Loucy (cell line): ENCODE data around the gene ENO1.
"Not testable (repeated sequence)": the region's sequence is repeated elsewhere in the genome, so short reads cannot be mapped to it uniquely, and the experiment has no call there.

Experiments used
- H2AFZ ChIP-seq: fragments of 200-600 bp; sonication (generic); 2 replicates; pipeline ENCODE4 v1.6.0; 2016; ENCODE audit warnings: antibody characterized with exemption, mild to moderate bottlenecking, low read length, moderate library complexity
- H3F3A ChIP-seq: fragments of 200-600 bp; 2 replicates; pipeline ENCODE4 v1.6.0; 2016; ENCODE audit warnings: antibody characterized with exemption, low read depth, mild to moderate bottlenecking
- H3K27me3 ChIP-seq: fragments of 200-600 bp; sonication (generic); 2 replicates; pipeline ENCODE4 v1.6.1; 2014; ENCODE audit warnings: low read length, mild to moderate bottlenecking; ENCODE audit not compliant: insufficient read depth, poor library complexity, severe bottlenecking
- H3K36me3 ChIP-seq: fragments of 200-600 bp; sonication (generic); 2 replicates; pipeline ENCODE4 v1.6.1; 2016; ENCODE audit warnings: low read length; ENCODE audit not compliant: insufficient read depth
- H3K4me1 ChIP-seq: fragments of 200-600 bp; sonication (generic); 2 replicates; pipeline ENCODE4 v1.5.1; 2014; ENCODE audit warnings: low read length, mild to moderate bottlenecking; ENCODE audit not compliant: insufficient read depth, poor library complexity, severe bottlenecking
- H3K4me2 ChIP-seq: fragments of 200-600 bp; sonication (generic); 2 replicates; pipeline ENCODE4 v1.6.0; 2014; ENCODE audit warnings: antibody characterized with exemption, low read length, low read depth, mild to moderate bottlenecking; ENCODE audit not compliant: poor library complexity, severe bottlenecking
- H3K4me3 ChIP-seq: fragments of 200-600 bp; sonication (generic); 2 replicates; pipeline ENCODE4 v1.5.1; 2014; ENCODE audit warnings: low read length, mild to moderate bottlenecking, mixed read lengths; ENCODE audit not compliant: poor library complexity, severe bottlenecking
- H3K79me2 ChIP-seq: fragments of 200-600 bp; sonication (generic); 2 replicates; pipeline ENCODE4 v1.6.1; 2014; ENCODE audit warnings: low read length; ENCODE audit not compliant: insufficient read depth
- H3K9ac ChIP-seq: fragments of 200-600 bp; sonication (generic); 2 replicates; pipeline ENCODE4 v1.6.0; 2014; ENCODE audit warnings: mild to moderate bottlenecking, low read depth, low read length, moderate library complexity; ENCODE audit not compliant: poor library complexity, severe bottlenecking
- H3K9me2 ChIP-seq: fragments of 200-600 bp; sonication (generic); replicated peaks from 2 replicates; pipeline ENCODE4 v1.6.1; 2016; ENCODE audit warnings: low read depth, low read length, mixed read lengths
- H3K9me3 ChIP-seq: fragments of 200-600 bp; sonication (generic); 2 replicates; pipeline ENCODE4 v1.6.1; 2014; ENCODE audit warnings: mild to moderate bottlenecking, antibody characterized with exemption, low read length, low read depth; ENCODE audit not compliant: insufficient read depth
- H4K20me1 ChIP-seq: fragments of 200-600 bp; sonication (generic); 2 replicates; pipeline ENCODE4 v1.6.0; 2014; ENCODE audit warnings: antibody characterized with exemption, low read length, mild to moderate bottlenecking; ENCODE audit not compliant: insufficient read depth, poor library complexity, severe bottlenecking
- EZH2phosphoT487 ChIP-seq: fragments of 200-600 bp; IDR thresholded peaks from 2 replicates; pipeline ENCODE4 v1.6.1; 2018; ENCODE audit warnings: antibody characterized with exemption, mild to moderate bottlenecking, moderate library complexity, borderline replicate concordance
- TF ChIP-seq, protein P1 (sequence below): fragments of 200-600 bp; sonication (generic); conservative IDR thresholded peaks from 2 replicates; pipeline ENCODE4 v1.5.1; 2014; ENCODE audit warnings: mild to moderate bottlenecking, antibody characterized with exemption, low read length

The ENO1 gene

DNA sequence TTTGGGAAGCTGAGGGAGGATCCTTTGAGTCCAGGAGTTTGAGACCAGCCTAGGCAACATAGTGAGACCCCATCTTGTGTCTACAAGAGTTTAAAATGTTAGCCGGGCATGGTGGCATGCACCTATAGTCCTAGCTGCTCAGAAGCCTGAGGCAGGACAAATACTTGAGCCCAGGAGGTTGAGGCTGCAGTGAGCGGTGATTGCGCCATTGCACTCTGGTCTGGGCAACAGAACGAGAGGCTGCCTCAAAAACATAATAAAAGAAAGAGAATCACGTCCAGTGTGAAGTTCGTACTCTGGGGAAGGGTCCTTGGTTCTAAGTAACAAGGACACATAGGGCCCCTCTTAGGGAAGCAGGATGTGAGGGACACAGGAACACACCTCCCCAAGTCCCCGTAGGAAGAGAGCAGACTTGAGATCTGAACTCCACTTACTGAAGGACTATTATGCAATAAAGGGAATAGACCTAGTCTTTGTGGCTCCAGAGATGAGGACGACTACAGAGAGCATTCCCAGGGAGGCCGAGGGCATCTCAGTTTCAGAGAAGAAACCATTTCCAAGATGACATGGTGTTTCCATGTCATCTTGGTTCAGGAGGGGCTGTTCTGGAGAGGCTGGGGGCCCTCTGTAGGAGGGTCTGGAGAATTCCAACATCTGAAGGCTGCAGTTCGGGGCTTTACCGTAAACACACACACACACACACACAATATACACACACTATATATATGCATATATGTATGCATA lies 10.8 kb upstream of the ENO1 start:
- no peak for TF ChIP-seq EZH2phosphoT487
- TF ChIP-seq, protein P1, sequence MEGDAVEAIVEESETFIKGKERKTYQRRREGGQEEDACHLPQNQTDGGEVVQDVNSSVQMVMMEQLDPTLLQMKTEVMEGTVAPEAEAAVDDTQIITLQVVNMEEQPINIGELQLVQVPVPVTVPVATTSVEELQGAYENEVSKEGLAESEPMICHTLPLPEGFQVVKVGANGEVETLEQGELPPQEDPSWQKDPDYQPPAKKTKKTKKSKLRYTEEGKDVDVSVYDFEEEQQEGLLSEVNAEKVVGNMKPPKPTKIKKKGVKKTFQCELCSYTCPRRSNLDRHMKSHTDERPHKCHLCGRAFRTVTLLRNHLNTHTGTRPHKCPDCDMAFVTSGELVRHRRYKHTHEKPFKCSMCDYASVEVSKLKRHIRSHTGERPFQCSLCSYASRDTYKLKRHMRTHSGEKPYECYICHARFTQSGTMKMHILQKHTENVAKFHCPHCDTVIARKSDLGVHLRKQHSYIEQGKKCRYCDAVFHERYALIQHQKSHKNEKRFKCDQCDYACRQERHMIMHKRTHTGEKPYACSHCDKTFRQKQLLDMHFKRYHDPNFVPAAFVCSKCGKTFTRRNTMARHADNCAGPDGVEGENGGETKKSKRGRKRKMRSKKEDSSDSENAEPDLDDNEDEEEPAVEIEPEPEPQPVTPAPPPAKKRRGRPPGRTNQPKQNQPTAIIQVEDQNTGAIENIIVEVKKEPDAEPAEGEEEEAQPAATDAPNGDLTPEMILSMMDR, result no peak
- Histone ChIP-seq H4K20me1 (no peaks in the 10 kb centered on the region), H2AFZ (no peak overlapping the region), H3K9ac (no peak overlapping the region), H3K27me3 (no peaks in the 10 kb centered on the region), H3K4me3 (no peak overlapping the region), H3K9me2 (no peaks in the 10 kb centered on the region), H3K36me3 (no peaks in the 10 kb centered on the region), H3F3A (no peaks in the 10 kb centered on the region), H3K9me3 (no peaks in the 10 kb centered on the region), H3K4me1 (no peaks in the 10 kb centered on the region), H3K4me2 (no peak overlapping the region), H3K79me2 (no peaks in the 10 kb centered on the region)

DNA sequence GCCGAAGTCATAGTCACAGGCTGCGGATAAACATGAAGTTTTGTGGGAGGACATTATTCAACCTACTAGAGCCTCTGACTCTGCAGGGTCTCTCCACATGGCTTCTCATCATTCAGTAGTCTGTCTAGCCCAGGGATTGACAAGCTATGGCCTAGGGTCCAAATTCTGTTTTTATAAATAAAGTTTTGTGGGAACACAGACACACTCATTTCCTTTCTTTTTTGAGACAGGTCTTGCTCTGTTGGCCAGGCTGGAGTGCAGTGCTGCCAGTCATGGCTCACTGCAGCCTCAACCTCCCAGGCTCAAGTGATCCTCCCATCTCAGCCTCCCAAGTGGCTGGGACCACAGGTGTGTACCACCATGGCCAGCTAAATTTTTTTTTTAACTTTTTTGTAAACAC lies 8.1 kb upstream of the ENO1 start:
- Histone ChIP-seq H3K9me3 (no peaks in the 10 kb centered on the region), H3F3A (no peaks in the 10 kb centered on the region), H3K79me2 (peaks cover 1% of the 10 kb centered on the region; the same call in 1 of the 2 replicates), H3K4me2 (no peak overlapping the region), H3K4me3 (no peak overlapping the region), H3K9me2 (no peaks in the 10 kb centered on the region), H3K36me3 (no peaks in the 10 kb centered on the region), H3K4me1 (no peaks in the 10 kb centered on the region), H4K20me1 (no peaks in the 10 kb centered on the region), H2AFZ (no peak overlapping the region), H3K27me3 (no peaks in the 10 kb centered on the region), H3K9ac (no peak overlapping the region)
- TF ChIP-seq, protein P1, result no peak
- TF ChIP-seq EZH2phosphoT487, result no peak

DNA sequence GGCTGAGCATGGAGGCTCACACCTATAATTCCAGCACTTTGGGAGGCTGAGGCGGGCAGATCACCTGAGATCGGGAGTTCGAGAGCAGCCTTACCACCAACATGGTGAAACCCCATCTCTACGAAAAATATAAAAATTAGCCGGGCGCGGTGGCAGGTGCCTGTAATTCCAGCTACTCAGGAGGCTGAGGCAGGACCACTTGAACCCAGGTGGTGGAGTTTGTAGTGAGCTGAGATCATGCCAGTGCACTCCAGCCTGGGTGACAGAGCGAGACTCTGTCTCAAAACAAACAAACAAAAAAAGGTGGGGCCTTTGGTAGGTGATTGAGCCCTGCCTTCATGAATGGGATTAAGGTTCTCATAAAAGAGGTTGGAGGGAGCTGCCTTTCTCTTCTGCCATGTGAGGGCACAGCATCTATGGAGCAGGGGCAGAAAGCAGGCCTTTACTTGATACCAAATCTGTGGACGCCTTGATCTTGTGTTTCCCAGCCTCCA lies 7.6 kb upstream of the ENO1 start:
- not testable (repeated sequence) for H2AFZ ChIP-seq, H3K9me2 ChIP-seq, H3K9me3 ChIP-seq, H4K20me1 ChIP-seq, H3K9ac ChIP-seq, H3K4me1 ChIP-seq, H3F3A ChIP-seq, H3K4me3 ChIP-seq, H3K4me2 ChIP-seq, H3K27me3 ChIP-seq, H3K79me2 ChIP-seq, H3K36me3 ChIP-seq

DNA sequence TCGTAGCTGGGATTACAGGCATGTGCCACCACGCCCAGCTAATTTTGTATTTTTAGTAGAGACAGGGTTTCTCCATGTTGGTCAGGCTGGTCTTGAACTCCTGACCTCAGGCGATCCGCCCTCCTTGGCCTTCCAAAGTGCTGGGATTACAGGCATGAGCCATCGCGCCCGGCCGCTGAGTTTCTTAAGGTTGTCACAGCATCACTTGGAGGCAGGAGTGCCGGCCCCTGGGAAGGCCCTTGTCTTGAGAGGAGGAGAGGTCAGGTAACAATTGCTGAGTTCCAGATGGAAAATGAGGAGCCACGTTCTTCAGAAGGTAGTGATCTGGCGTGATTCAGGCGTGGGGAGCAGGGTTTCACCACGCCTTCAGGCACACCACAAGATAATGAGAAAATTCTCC lies 5.6 kb upstream of the ENO1 start:
- not testable (repeated sequence) for H2AFZ ChIP-seq, H3K36me3 ChIP-seq, H3K9me2 ChIP-seq, H3K27me3 ChIP-seq, H3F3A ChIP-seq, H4K20me1 ChIP-seq, H3K4me2 ChIP-seq, H3K4me3 ChIP-seq, H3K9me3 ChIP-seq, H3K9ac ChIP-seq
- Histone ChIP-seq H3K4me1 (peaks cover 13% of the 10 kb centered on the region), H3K79me2 (peaks cover 19% of the 10 kb centered on the region)
